Right lobe of liver (tissue), 4 donors: ENCODE results near the gene FNDC3B.

Experiments
- CTCF ChIP-seq, 4 donors: fragments of 200-600 bp in 3 of 4; fragments of 450-650 bp in 1 of 4; IDR thresholded peaks; one replicate each; pipeline versions ENCODE4 v1.5.1 to v1.8.0; 2016 to 2022; ENCODE audit warnings: antibody characterized with exemption in 4 of 4, mild to moderate bottlenecking in 2 of 4
- POLR2A ChIP-seq: fragments of 450-650 bp; IDR thresholded peaks from one replicate; pipeline ENCODE4 v1.6.1; 2017; ENCODE audit warnings: antibody characterized with exemption, mild to moderate bottlenecking
- donor health status: DM: no; HTN: no; CAD: no.
- donor health status: DM: no; HTN: no; CAD: no.
- donor health status: DM: no; HTN: yes; CAD: no.

GRCh38 chr3:172154768-172155664 lies 115.6 kb downstream of the FNDC3B start:
- TF ChIP-seq CTCF (IDR thresholded peaks at IDR 0.05) (no peak), POLR2A (no peak)
